ENCODE results near the gene ZNF8.

The ZNF8 gene

GRCh38 chr19:58351990-58352755, 73.4 kb downstream of the ZNF8 start:
- Histone ChIP-seq H3K9me3 (ENCODE audit: insufficient read depth, low read length) (no peaks in the 10 kb centered on the region), H3K4me2 (ENCODE audit: low read depth, low read length, poor library complexity, severe bottlenecking) (no peak overlapping the region), H3K9ac (ENCODE audit: low read length) (no peak overlapping the region), H3K36me3 (ENCODE audit: low read length) (no peaks in the 10 kb centered on the region), H3K4me3 (ENCODE audit: insufficient read depth, low read length, poor library complexity, severe bottlenecking) (no peak overlapping the region), H3K79me2 (ENCODE audit: insufficient read depth, low read length) (no peaks in the 10 kb centered on the region), H4K20me1 (ENCODE audit: low read depth, low read length) (no peaks in the 10 kb centered on the region), H3K9me2 (replicated peaks; ENCODE audit: insufficient read depth, low read length) (no peaks in the 10 kb centered on the region), H3K27me3 (ENCODE audit: low read length) (no peaks in the 10 kb centered on the region), H3F3A (ENCODE audit: insufficient read depth) (no peaks in the 10 kb centered on the region), H3K27ac (ENCODE audit: low read depth, low read length) (no peak overlapping the region), H2AFZ (ENCODE audit: low read depth, low read length, severe bottlenecking) (no peak overlapping the region)
- no peak for TF ChIP-seq CTCF (IDR thresholded peaks at IDR 0.05; ENCODE audit: insufficient read depth, low read length, poor library complexity, severe bottlenecking)
- TF ChIP-seq EZH2phosphoT487 (conservative IDR thresholded peaks at IDR 0.05; ENCODE audit: low read length) = no peak
